K562 (cell line): ENCODE data around the gene NIPAL3. TPM values are rescaled to one million over a fixed set of nuclear protein-coding genes. Genes with fewer than 3 reads are reported as not detected.

Source experiments
- ATAC-seq: fragments of 200-7000 bp; cut with Tn5 transposase; 3 replicates; pipeline ENCODE4 v1.9.1; 2020; ENCODE audit warnings: moderate library complexity
- BruUV-seq: library from RNA; stranded (reverse); fragments of 400-500 nt; replicated peaks from 2 replicates; lab custom pipeline; 2021; lab: Mats Ljungman, UMichigan
- CTCF ChIA-PET: fragments of 300-600 bp; formaldehyde crosslinking; extraction: SDS; loops from one replicate; lab custom pipeline; 2021; ENCODE audit warnings: low intra/inter-chr PET ratio; lab: Yijun Ruan, JAX
- POLR2A ChIA-PET: fragments of 300-600, 350-650 bp; sonication (Branson Sonifier 250); formaldehyde crosslinking; extraction: SDS; loops from one replicate; lab custom pipeline; 2021; ENCODE audit warnings: antibody characterized with exemption, inconsistent platforms; lab: Yijun Ruan, JAX
- DNase-seq, 4 experiments: peaks; one replicate each; pipeline versions ENCODE4 v3.0.0 to v3.0.0-alpha.2; 2011 to 2018; ENCODE audit warnings: low spot score in 3 of 4, mixed read lengths in 3 of 4; ENCODE audit errors: extremely low read depth in 1 of 4
- FAIRE-seq: peaks from 2 replicates; lab custom pipeline; 2011; peaks lifted over from hg19 to GRCh38; lab: Jason Lieb, UNC
- H2AFZ ChIP-seq: 2 replicates; pipeline ENCODE4 v1.6.0; 2011; ENCODE audit warnings: low read depth, low read length, control low read depth, inconsistent platforms
- H3K27ac ChIP-seq: fragments of 200-600 bp; 3 replicates; pipeline ENCODE4 v1.8.0; 2011; ENCODE audit warnings: low read depth, mild to moderate bottlenecking, control low read depth, inconsistent platforms, low read length, moderate library complexity, mixed read lengths; ENCODE audit errors: extremely low read depth
- H3K27me3 ChIP-seq, 2 experiments: fragments of 300-600 bp in 1 of 2; 2 replicates in 1 of 2; 3 replicates in 1 of 2; pipeline versions ENCODE4 v1.6.0 to v1.8.0; 2011; ENCODE audit warnings: inconsistent platforms in 2 of 2, low read length in 2 of 2, mild to moderate bottlenecking in 1 of 2, mixed read lengths in 1 of 2, moderate library complexity in 1 of 2; ENCODE audit not compliant: control insufficient read depth in 2 of 2, insufficient read depth in 2 of 2
- H3K36me3 ChIP-seq: fragments of 300-600 bp; 3 replicates; pipeline ENCODE4 v1.8.0; 2011; ENCODE audit warnings: mild to moderate bottlenecking, low read length, inconsistent platforms; ENCODE audit not compliant: control insufficient read depth, insufficient read depth
- H3K4me1 ChIP-seq, 2 experiments: fragments of 200-600 bp in 1 of 2; replicated peaks in 1 of 2; 2 replicates in 1 of 2; 3 replicates in 1 of 2; pipeline versions ENCODE4 v1.5.1 to v1.8.0; 2011; ENCODE audit warnings: inconsistent platforms in 2 of 2, low read length in 2 of 2, mild to moderate bottlenecking in 1 of 2, mixed read lengths in 1 of 2, moderate library complexity in 1 of 2; ENCODE audit not compliant: control insufficient read depth in 2 of 2, insufficient read depth in 2 of 2
- H3K4me2 ChIP-seq: 2 replicates; pipeline ENCODE4 v1.6.1; 2011; ENCODE audit warnings: low read length, control low read depth, inconsistent platforms, mixed read lengths; ENCODE audit not compliant: insufficient read depth
- H3K4me3 ChIP-seq: fragments of 200-600 bp; sonication (generic), shearing (Covaris generic); 2 replicates; pipeline ENCODE4 v1.5.1; 2016; ENCODE audit warnings: control low read depth, inconsistent platforms
- H3K79me2 ChIP-seq: fragments of 200-600 bp; 3 replicates; pipeline ENCODE4 v1.8.0; 2011; ENCODE audit warnings: low read length, inconsistent platforms; ENCODE audit not compliant: control insufficient read depth, insufficient read depth
- H3K9ac ChIP-seq, 2 experiments: 2 replicates each; pipeline versions ENCODE4 v1.6.0 to v1.6.1; 2011; ENCODE audit warnings: low read depth in 2 of 2, low read length in 2 of 2, control low read depth in 1 of 2, inconsistent platforms in 1 of 2, mild to moderate bottlenecking in 1 of 2, mixed read lengths in 1 of 2; ENCODE audit not compliant: insufficient read depth in 1 of 2
- H3K9me1 ChIP-seq: one replicate; pipeline ENCODE4 v1.6.0; 2011; ENCODE audit warnings: inconsistent platforms, mild to moderate bottlenecking, low read length, moderate library complexity; ENCODE audit not compliant: control insufficient read depth, insufficient read depth
- H3K9me3 ChIP-seq: replicated peaks from 2 replicates; pipeline ENCODE4 v1.5.1; 2011; ENCODE audit warnings: low read depth, low read length, inconsistent platforms; ENCODE audit not compliant: control insufficient read depth, insufficient read depth
- H4K20me1 ChIP-seq: replicated peaks from 2 replicates; pipeline ENCODE4 v1.6.1; 2011; ENCODE audit warnings: low read length, inconsistent platforms, mixed read lengths; ENCODE audit not compliant: control insufficient read depth, insufficient read depth
- BMI1 ChIP-seq: fragments of 150-350 bp; IDR thresholded peaks from 2 replicates; pipeline ENCODE4 v1.6.1; 2014; ENCODE audit warnings: low read length
- E2F8 ChIP-seq: fragments of 450-650 bp; IDR thresholded peaks from 2 replicates; pipeline ENCODE4 v1.7.1; 2018; ENCODE audit warnings: mild to moderate bottlenecking, low read depth; ENCODE audit not compliant: partially characterized antibody
- FIP1L1 ChIP-seq: fragments of 200-400 bp; formaldehyde crosslinking; IDR thresholded peaks from 2 replicates; pipeline ENCODE4 v1.6.1; 2018; ENCODE audit warnings: mild to moderate bottlenecking, low read depth, low read length; ENCODE audit not compliant: poor library complexity, severe bottlenecking
- HBP1 ChIP-seq: fragments of 450-650 bp; formaldehyde crosslinking; IDR thresholded peaks from 2 replicates; pipeline ENCODE4 v1.4.0; 2022; ENCODE audit warnings: missing genetic modification characterization
- PHF20 ChIP-seq: fragments of 450-650 bp; IDR thresholded peaks from 2 replicates; pipeline ENCODE4 v1.6.1; 2018; ENCODE audit not compliant: partially characterized antibody
- PKNOX1 ChIP-seq: fragments of 450-650 bp; IDR thresholded peaks from 2 replicates; pipeline ENCODE4 v1.6.1; 2016
- POLR2A ChIP-seq: fragments of 450-650 bp; conservative IDR thresholded peaks from 2 replicates; pipeline ENCODE4 v1.6.1; 2016
- WHSC1 ChIP-seq: IDR thresholded peaks from one replicate; pipeline ENCODE4 v1.6.1; 2012; ENCODE audit warnings: low read length, control low read depth, inconsistent platforms
- WGBS: fragments of 100-300 bp; shearing (Covaris generic); methylation state at CpG from one replicate; pipeline ENCODE4 v1.1.6; 2016; ENCODE audit warnings: low coverage, mixed read lengths; ENCODE audit not compliant: insufficient coverage; ENCODE audit errors: missing lambda C conversion rate; 5-methylcytosine and 5-hydroxymethylcytosine counted together
- in situ Hi-C: fragments of 300-500 bp; cut with MboI; formaldehyde crosslinking; loops from 4 replicates; pipeline ENCODE4 v1.15.0; 2018; ENCODE audit warnings: inconsistent platforms, mixed read lengths
- intact Hi-C: fragments of 100-400 bp; cut with micrococcal nuclease; formaldehyde crosslinking; loops from 2 replicates; pipeline ENCODE4 v1.14.2; 2022
- polyA plus RNA-seq, 8 experiments: library from polyadenylated mRNA; depleted of rRNA in 4 of 8; stranded (reverse) in 5 of 8; unstranded in 3 of 8; fragments of >200 nt; fragmentation: Nextera tagmentation in 2 of 8; fragmentation: Illumina TruSeq in 1 of 8; extraction: Ambion mirVana in 2 of 8; extraction: Trizol in 1 of 8; gene quantifications; 2 replicates each; pipeline versions ENCODE4 v1.2.1 to v1.2.3, GENCODE V29; 2011 to 2014; ENCODE audit warnings: inconsistent platforms in 1 of 8, missing spikeins in 1 of 8
- total RNA-seq, 7 experiments: library from RNA; depleted of rRNA in 6 of 7; stranded (reverse); fragments of >200 nt in 6 of 7; fragmentation: Illumina TruSeq in 2 of 7; extraction: Trizol in 2 of 7; gene quantifications; 2 replicates each; pipeline versions ENCODE4 v1.2.1 to v1.2.3, GENCODE V29; 2011 to 2021; ENCODE audit warnings: low replicate concordance in 1 of 7

The NIPAL3 gene
- total and polyA plus RNA-seq, 9 of the 15 experiments (the other 6 are each of a cell fraction or from before 2014, with no cell fraction given): 10.5 to 26.3 (median 16.0) TPM

- intact Hi-C loops (no loop called here), in situ Hi-C loops (loop anchor here (5.0 kb wide), 1 partner anchor 73 kb away; no protein-coding TSS in a partner anchor)
- Histone ChIP-seq H3K9me3 (no peaks in the 10 kb centered on the region), H3K9me1 (no peaks in the 10 kb centered on the region), H3K4me3 (no peak overlapping the region), H3K36me3 (no peaks in the 10 kb centered on the region), H3K79me2 (no peaks in the 10 kb centered on the region), H3K4me2 (no peak overlapping the region), H3K4me1 (no peaks in the 10 kb centered on the region), H3K9ac (no peak overlapping the region), H4K20me1 (no peaks in the 10 kb centered on the region; the same call in 1 of the 2 replicates), H2AFZ (no peak overlapping the region), H3K27me3 (peaks cover 0 to 16% of the 10 kb centered on the region in 2 experiments; a peak in 3 of 5 replicates), H3K27ac (no peak overlapping the region)
- no peak for FAIRE-seq
- 33% methylated on average over 8 of the region's 8 CpGs for WGBS
- no peak for ATAC-seq
- no TSS peak for BruUV-seq
- no peak for DNase-seq
- ChIA-PET POLR2A (interaction anchor here (2.1 kb wide), 1 partner anchor 7 kb away, joined by 11 read pairs; no protein-coding TSS in a partner anchor), CTCF (interaction anchor here (1.0 kb wide), 1 partner anchor 181 kb away, joined by 5 read pairs; no protein-coding TSS in a partner anchor)
- TF ChIP-seq FIP1L1: no peak
- TF ChIP-seq HBP1 (CRISPR knock-in tag): no peak
- no peak for TF ChIP-seq WHSC1
- no peak for TF ChIP-seq E2F8
- no peak for TF ChIP-seq PKNOX1
- TF ChIP-seq BMI1: no peak
- no peak for TF ChIP-seq POLR2A
- no peak for TF ChIP-seq PHF20
Measured at GRCh38 chr1:24379733-24380315, 35.8 kb upstream of the NIPAL3 start.
